Measurements from ENCODE around the gene URAD.

URAD gene

DNA sequence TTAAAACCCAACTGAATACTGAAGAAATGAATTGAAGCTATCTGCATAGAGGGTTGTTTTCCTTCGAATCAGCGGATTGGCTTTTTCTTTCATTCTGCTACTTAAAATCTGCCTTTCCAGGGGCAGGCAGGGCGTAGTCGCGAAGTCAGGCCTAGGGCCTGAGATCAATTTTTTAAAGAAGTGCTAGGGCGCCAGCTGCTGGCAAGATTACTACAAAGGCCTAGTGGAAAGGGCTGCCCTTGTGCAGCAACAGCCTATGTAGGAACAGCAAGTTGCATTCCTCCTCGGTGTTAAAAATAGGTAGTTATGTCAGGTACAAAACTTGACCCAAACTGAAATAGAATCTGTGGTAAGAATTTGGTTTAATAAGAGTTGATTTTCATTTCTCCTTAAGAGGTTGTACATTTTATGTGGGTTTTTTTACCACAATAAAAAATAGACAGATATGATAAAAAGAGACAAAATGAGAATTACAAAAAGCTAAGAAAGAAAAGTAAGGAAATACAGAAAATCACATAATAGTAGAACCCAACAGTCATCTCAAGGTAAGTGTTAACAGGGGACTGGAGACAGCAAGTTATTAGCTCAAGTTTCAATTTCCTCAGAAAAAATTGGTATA is 9.5 kb upstream of the URAD start:
- peak in 1 of 2 donors; percentile 28 for DNase-seq

DNA sequence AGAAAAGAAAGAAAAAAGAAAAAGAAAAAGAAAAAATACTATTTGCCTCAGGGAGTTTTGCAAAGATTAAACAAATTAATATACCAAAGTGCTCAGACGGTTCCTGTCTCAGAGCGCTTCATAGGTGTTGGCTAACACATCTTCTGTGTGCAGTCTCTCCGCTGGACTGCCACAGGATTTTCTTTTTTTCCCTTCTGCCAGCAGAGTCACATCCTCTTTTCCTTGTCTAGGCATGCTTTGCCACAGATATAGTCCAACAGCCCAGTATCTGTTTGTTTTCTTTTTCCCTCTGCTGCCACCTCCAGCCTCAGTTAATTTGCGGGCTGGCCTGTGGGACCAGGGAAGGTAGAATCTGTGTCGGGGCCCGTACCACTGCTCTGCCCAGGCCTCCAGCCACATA is 3.4 kb upstream of the URAD start:
- DNase-seq: no peak

GRCh38 chr13:27985600-27985999 is 2.9 kb downstream of the URAD start:
- DNase-seq: no peak

DNA sequence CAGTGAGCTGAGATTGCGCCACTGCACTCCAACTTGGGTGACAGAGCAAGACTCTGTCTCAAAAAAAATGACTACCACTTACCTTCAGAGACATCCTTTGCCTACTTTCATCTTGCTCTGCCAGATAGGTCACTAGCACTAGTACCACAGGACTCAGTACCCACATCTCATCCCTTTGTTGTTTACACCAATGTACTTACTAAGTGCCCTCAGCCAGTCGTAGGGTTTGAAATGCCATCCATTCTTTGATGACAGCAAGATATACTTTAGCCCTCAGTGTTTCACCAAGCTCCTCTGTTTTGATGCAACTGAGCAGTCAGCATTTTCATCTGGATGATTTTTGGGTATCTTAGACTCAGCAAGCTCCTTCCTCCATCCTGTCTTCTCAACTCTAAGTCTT is 6.1 kb downstream of the URAD start:
- DNase-seq: no peak

DNA sequence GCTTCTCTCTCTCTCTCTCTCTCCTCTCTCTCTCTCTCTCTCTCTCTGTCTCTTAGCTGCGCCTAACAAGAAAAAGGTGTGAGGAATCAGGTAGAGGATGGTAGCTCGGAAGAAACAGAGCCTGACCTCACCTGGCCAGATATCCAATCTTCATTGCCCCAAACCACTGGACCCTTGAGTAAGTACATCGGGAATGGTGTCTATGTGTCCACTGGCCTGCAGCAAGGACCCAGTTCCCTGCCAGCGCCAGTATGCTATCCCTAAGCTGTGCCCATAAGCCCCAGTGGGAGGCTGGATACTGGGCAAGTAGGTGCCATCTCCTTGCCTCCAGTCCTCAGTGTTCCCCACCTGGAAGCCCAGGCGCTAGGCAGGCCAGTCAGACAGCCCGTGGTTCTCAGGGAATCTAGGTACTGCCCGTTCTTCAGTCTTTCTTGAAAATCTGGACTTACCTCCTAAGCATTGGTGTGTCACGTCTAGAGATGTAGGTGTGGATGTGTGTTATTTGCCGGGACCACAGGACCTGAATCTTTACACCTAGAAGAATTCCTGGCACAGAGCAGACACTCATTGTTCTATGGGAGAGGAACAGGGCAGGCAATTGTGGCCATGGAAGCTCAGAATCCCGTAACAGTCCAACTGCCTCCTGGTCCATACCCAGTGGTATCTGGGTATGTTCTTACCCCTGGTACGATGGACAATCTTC is 7.3 kb downstream of the URAD start:
- no peak for DNase-seq

DNA sequence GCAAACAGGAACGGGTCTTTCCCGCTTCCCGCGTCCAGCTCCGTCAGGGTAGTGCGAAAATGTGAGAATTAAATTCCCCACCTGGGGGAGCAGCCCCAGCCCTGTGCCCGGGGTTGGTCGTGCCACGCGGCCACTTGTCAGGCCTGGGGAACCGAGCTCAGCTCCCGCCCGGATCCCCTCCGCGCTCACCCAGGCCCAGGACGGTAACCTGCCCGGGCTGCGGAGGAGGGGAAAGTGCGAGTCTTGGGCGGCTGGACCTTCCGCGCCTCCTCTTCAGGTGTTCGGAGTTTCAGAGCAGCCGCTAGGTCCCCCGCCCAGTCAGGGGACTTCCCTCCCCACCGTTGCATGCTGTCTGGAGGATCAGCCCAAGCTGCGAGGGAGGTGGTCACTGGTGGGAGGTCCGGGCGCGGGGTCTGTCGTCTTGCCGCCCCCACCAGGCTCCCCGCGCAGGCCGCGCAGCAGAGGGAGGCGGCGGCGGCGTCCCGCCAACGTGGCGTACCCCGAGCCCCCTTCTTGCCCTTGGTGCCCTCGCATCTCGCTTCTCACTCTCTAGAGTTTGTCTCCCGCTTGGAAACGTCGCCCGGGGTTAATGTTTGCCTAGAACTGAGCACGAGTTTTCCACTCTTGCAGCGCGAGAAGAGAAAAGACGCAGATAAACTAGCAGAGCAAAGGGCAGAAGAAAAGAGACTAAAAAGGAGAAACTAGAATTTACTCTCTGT is 8.1 kb downstream of the URAD start:
- DNase-seq: no peak

GRCh38 chr13:27979765-27980279 is 8.7 kb downstream of the URAD start:
- DNase-seq: no peak

DNA sequence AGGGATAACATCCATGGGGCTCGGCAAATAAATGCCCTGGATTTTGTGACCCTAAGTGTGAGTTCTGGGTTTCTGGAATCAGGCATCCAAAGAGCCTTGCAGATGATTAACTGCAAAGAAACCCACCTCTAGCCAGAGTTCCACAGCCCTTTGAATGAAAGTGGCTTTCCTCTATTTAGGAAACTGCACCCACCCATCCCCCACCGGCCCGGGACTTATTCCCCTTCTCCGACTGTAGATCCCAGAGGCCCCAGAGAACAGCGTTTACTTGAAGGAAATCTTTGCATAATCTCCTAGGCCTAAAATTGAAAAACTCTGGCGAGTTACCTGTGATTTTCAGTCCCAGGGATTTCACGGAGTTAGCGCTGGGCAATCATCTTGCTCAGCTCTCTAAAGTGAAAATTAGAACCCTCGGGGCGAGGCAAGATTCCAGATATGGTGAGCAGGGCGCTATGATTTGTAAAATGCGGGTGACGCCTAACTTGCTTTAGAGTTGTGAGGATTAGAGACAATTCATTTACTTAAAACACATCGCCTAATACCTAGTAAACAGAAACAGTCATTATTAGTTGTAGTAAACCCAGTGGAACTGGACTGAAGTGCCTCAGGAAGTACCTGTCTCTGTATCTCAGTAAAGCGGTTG is 9.4 kb downstream of the URAD start:
- DNase-seq: no peak

GRCh38 chr13:27978301-27978968 is 10.1 kb downstream of the URAD start:
- DNase-seq: no peak

DNA sequence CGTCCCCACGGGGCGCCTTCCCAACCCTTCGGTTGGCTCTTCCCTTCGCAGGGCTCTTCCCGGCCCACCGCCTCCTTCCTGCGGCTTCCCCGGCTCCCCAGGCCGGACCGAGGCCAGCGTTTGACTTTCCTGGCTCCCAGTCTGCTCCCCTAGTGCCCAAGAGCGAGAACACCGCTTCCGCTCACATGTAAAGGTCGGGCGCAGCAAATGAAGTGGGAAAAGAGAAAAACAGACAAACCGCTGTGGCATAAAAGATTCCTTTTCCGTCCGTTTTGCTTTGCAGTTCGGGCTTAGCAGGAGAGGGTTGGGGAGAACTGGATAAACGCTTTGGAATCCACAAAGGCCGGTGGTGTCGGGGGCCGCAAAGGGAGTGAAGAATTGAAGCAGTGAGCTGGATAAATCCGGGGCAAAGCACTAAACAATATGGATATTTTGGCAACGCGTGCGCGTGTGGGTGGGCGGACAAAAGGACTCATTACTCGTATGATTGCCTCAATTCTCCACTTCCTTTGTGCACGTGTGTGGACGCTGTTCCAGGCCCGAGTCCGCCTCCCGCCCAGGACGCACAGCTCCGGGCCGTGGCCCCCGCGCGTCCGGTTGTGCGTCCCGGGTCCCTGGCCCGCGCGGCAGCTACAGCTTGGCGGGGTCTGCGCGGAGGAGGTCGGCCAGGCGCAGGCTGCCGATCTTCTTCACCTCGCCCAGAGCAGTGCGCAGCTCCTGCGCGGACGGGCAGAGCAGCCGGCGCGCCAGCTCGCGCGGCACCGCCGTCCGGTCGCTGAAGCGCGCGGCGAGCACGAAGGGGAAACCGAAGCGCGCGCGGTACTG is 10.8 kb downstream of the URAD start:
- no peak for DNase-seq

DNA sequence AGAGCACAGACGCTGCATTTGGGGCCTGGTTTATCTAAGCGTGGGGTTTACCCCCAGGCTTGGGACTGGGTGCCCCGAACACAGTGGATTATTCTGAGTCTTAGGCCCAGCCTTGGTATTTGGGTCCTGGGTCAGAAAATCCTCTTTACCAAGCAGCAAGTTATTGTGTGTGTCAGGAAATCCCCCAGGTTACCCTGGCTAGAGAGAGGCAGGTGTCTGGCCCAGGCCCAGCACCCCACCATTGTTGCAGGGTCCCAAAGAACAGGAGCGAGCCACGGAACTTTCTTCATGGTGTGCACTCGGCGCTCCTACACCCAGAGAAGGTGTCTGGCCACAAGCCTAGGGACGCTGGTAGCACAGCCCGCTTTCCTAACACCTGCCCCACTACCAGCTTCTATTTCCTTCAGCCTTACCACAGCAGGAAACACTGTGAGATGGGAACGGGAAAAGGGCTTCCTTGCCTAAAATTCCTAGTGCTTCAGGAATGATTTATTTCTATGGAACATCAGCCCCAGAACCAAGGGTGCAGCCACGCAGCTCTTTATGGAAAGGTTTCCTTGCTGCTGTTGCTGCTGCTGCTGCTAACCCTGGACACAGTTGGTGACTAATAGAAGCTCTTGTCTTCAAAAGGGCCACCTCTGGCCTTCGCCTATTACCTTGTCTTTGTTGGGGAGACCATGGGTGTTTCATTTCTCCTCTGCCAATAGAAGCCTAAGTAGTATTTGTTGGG is 12.0 kb downstream of the URAD start:
- no peak for DNase-seq

GRCh38 chr13:27975564-27976361 is 12.7 kb downstream of the URAD start:
- no peak for DNase-seq

DNA sequence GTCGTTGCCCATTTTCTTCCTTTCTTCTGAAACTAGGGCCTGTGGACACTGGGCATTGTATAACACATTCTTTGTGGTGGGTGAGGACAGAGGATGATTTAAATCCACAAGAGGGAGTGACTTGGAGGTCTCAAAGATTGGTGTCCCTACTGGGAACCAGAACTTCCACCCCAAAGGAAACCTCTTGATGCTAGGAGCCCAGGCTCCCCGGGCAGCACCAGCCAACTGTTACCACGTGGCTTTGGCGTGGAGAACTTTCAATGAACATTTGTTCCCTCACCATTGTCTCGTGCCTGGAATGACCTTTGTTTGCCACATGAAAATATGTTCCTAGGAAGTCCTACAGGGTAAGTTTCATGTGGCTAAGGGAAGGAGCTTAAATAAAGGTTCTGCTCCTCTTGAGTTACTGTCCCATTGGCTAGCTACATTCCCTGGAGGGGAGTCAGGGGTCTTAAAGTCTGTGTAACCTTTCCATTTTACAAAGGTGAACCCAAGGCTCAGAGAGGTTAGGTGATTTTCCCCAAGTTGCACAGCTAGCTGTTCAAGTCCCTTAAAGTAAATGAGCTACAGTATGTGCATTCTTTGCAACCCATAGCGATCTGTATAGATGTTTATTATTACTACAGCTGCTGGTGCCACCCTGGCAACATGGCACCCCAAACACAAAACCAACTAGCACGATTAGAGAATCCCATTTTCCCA is 14.4 kb downstream of the URAD start:
- no peak for DNase-seq

- DNase-seq: no peak
Measured at GRCh38 chr13:27973291-27973690, 15.2 kb downstream of the URAD start.

DNA sequence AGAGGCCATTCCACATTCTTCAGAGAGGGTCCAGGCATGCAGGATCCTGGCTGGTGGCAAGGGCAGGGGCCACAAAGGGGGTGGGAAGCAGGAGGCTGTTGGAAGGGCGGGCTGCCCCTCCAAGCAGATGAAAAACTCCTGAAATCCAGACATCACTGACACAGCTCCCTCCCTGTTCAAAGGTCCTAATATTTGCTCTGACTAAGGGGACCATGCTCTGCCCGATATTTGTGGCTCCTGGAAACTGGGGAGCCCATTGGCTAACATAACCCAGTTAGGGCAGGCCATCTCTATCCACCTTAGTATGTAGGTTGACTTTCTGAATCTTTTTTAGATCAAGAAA is 16.0 kb downstream of the URAD start:
- DNase-seq: no peak

DNA sequence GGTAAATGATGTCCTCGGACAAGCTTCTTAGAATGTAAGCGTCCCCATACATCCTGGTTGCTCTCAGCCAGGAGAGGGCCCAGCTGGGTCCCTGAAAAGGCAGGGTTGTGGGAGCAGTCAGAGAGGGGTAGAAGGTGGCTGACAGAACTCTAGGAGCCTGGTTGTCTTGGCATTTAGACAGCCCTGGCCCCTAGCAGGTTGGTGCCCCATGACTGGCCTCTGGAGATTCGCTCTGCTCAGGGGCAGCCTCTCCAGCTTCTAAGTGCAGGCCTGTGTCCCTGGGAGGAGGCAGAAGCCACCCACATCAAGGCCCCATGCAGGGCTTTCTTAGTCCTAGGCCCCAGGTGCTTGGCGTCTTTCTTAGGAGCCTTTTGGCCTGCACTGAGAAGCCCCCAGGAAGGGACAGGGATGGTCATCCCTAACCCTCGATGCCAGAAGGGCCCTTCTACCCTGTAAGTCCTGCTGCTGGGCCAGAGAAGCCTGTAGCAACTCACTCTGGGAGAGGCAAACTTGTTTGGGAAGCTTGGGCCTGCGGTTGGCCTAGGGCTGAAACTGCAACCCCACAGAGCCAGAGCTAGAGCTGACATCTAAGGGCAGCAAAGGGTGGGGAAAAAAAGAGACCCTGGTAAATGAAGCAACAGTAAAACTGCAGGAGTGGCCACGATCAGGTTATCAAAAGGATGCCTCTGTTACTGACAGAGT is 16.6 kb downstream of the URAD start:
- DNase-seq: no peak

DNA sequence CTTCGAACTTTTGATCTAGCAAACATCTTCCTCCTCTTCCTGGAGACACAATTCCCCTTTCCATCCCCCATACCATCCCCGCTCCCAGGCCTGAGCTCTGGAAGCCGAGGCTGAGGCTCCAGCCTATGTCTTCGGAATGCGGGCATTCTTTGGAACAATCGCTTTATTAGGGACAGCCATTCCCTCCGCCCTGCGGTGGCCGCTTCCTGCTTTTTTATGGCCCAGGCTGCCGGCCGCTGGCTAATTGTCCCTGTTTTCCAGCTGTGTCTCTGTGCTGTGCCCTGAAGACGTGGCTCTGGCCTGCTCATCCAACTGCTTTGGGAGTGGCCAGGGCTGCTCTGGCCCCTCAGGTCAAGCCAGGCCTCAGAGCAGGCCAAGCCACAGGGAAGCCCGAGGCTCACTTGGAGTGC is 17.3 kb downstream of the URAD start:
- DNase-seq: no peak

DNA sequence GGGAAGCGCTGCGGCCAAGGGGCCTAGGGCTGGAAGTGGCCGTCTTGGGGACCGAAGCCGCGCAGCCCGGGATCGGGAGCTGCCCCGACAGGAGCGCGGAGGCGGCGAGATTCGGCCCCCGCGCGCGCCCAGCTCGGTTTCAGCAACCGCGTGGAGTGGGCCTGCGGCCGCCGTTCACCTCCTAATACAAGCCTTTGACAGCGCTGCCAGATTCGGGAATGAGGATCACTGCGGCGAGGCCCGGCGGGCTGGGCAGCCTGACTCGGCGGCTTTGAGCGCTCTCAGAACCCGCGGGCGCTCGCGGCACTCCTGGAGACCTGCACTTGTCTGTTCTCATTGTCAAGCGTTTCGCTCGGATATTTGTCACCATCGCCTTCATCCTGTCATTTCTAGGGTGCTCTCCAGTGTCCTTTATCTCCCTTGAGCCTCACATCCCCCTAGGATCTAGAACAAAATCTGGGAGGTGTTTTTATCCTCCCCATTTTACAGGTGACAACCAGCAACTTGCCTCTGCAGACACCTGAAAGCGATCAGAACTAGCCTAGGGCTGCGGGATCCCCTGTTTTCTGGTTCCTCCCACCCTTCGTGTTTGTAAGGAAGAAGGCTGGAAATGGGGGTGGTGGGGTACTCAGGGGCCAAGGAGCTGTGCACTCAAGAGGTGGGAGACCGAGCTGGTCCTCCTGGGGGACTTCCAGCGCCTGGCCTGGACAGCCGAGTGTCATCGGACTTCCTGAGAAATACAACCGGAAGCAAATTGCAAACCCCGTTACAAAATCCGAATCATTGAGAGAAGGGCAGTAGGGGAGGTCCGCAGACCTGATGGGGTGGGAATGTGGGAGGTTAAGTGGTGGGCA is 17.9 kb downstream of the URAD start:
- DNase-seq: no peak
